PC-9 (cell line): Measurements from ENCODE around the gene OR52E5.

Source experiments
- CTCF ChIP-seq: fragments of 200-600 bp; sonication (generic); conservative IDR thresholded peaks from 2 replicates; pipeline ENCODE4 v1.6.1; 2017; ENCODE audit warnings: mixed run types, antibody characterized with exemption, mild to moderate bottlenecking, moderate library complexity
- EZH2 ChIP-seq: fragments of 200-600 bp; sonication (generic); IDR thresholded peaks from 2 replicates; pipeline ENCODE4 v1.8.0; 2017; ENCODE audit warnings: antibody characterized with exemption, low read depth

GRCh38 chr11:5887661-5888060 is 5.3 kb upstream of the OR52E5 start:
- TF ChIP-seq CTCF (no peak), EZH2 (no peak)
